ENCODE data around the gene EGFR.

The EGFR gene

DNA sequence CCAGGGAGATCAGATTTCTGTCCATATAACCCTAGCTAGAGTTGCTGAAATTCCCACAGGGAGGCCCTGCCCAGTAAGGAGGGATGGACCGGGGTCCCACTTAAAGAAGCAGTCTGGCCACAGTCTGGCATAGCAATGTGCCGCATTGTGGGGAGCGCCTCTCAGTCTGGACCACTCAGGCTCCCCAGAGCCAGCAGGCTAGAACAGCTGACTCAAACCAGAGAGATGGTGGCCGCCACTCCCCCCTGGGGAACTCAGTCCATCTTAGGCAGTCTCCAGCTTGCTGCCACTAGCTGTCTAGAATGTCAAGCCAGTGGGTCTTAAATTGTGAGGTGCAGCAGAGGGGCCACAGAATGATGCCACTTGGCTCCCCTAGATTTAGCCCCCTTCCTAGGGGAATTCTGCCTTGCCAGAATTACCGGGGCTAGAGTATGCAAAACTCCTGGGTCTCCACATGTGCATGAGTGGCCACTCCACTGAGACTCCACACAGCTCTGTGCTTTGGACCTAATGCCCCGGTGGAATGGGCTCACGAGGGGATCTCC lies 213.0 kb downstream of the EGFR start:
- Histone ChIP-seq H3K9me3 (ENCODE audit: insufficient read depth, low read length) (no peaks in the 10 kb centered on the region), H3K4me3 (ENCODE audit: low read length) (no peak overlapping the region), H4K20me1 (ENCODE audit: insufficient read depth, low read length) (no peaks in the 10 kb centered on the region), H2AFZ (ENCODE audit: low read depth, low read length) (no peak overlapping the region), H3K9ac (ENCODE audit: low read length) (no peak overlapping the region), H3K4me1 (ENCODE audit: low read length) (no peaks in the 10 kb centered on the region), H3K79me2 (ENCODE audit: low read length) (no peaks in the 10 kb centered on the region), H3K27ac (ENCODE audit: low read length) (no peak overlapping the region), H3K4me2 (ENCODE audit: low read length) (no peak overlapping the region), H3K27me3 (ENCODE audit: low read depth, low read length) (peaks cover 21% of the 10 kb centered on the region), H3K36me3 (replicated peaks; ENCODE audit: low read depth, low read length) (no peaks in the 10 kb centered on the region)
- TF ChIP-seq, protein P1, sequence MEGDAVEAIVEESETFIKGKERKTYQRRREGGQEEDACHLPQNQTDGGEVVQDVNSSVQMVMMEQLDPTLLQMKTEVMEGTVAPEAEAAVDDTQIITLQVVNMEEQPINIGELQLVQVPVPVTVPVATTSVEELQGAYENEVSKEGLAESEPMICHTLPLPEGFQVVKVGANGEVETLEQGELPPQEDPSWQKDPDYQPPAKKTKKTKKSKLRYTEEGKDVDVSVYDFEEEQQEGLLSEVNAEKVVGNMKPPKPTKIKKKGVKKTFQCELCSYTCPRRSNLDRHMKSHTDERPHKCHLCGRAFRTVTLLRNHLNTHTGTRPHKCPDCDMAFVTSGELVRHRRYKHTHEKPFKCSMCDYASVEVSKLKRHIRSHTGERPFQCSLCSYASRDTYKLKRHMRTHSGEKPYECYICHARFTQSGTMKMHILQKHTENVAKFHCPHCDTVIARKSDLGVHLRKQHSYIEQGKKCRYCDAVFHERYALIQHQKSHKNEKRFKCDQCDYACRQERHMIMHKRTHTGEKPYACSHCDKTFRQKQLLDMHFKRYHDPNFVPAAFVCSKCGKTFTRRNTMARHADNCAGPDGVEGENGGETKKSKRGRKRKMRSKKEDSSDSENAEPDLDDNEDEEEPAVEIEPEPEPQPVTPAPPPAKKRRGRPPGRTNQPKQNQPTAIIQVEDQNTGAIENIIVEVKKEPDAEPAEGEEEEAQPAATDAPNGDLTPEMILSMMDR (IDR thresholded peaks at IDR 0.05; ENCODE audit: low read depth, low read length), result no peak
- TF ChIP-seq EZH2phosphoT487 (IDR thresholded peaks at IDR 0.05; ENCODE audit: low read depth), result no peak

DNA sequence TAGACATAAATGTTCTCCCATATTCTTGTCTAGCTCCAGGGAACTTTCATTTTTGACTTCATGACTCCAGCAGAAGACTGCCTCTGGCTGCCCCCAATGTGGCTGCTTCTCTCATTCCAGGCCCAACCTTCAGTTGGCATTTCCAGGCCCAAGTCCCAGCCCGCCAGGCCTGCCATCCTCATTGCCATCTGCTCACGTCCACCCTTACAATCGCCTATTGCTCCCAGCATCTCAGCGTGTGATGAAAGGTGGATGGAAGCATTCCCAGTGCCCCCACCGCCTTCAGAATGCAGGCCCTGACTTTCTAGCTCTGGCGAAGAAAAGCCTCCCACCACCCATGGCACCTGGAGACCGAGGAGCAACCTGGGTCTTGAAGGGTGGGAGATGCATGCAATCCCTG lies 214.2 kb downstream of the EGFR start:
- H3K36me3 ChIP-seq (replicated peaks; ENCODE audit: low read depth, low read length), result no peaks in the 10 kb centered on the region
- no peaks in the 10 kb centered on the region for H3K4me1 ChIP-seq (ENCODE audit: low read length)
- H3K9ac ChIP-seq (ENCODE audit: low read length), result no peak overlapping the region
- H4K20me1 ChIP-seq (ENCODE audit: insufficient read depth, low read length), result no peaks in the 10 kb centered on the region
- no peaks in the 10 kb centered on the region for H3K9me3 ChIP-seq (ENCODE audit: insufficient read depth, low read length)
- TF ChIP-seq, protein P1 (IDR thresholded peaks at IDR 0.05; ENCODE audit: low read depth, low read length), result no peak
- TF ChIP-seq EZH2phosphoT487 (IDR thresholded peaks at IDR 0.05; ENCODE audit: low read depth), result no peak
- peaks cover 32% of the 10 kb centered on the region for H3K27me3 ChIP-seq (ENCODE audit: low read depth, low read length)
- H2AFZ ChIP-seq (ENCODE audit: low read depth, low read length), result no peak overlapping the region
- no peaks in the 10 kb centered on the region for H3K79me2 ChIP-seq (ENCODE audit: low read length)
- no peak overlapping the region for H3K4me2 ChIP-seq (ENCODE audit: low read length)
- H3K4me3 ChIP-seq (ENCODE audit: low read length), result no peak overlapping the region
- no peak overlapping the region for H3K27ac ChIP-seq (ENCODE audit: low read length)

- Histone ChIP-seq H3K4me1 (ENCODE audit: low read length) (no peaks in the 10 kb centered on the region), H3K79me2 (ENCODE audit: low read length) (no peaks in the 10 kb centered on the region), H3K27me3 (ENCODE audit: low read depth, low read length) (peaks cover 47% of the 10 kb centered on the region), H3K36me3 (replicated peaks; ENCODE audit: low read depth, low read length) (no peaks in the 10 kb centered on the region), H3K4me3 (ENCODE audit: low read length) (no peak overlapping the region), H3K4me2 (ENCODE audit: low read length) (no peak overlapping the region), H4K20me1 (ENCODE audit: insufficient read depth, low read length) (no peaks in the 10 kb centered on the region), H3K9me3 (ENCODE audit: insufficient read depth, low read length) (no peaks in the 10 kb centered on the region), H3K9ac (ENCODE audit: low read length) (no peak overlapping the region), H2AFZ (ENCODE audit: low read depth, low read length) (no peak overlapping the region), H3K27ac (ENCODE audit: low read length) (no peak overlapping the region)
- TF ChIP-seq, protein P1 (IDR thresholded peaks at IDR 0.05; ENCODE audit: low read depth, low read length), result no peak
- TF ChIP-seq EZH2phosphoT487 (IDR thresholded peaks at IDR 0.05; ENCODE audit: low read depth), result no peak
Observed at GRCh38 chr7:55234408-55234807, 215.6 kb downstream of the EGFR start.

GRCh38 chr7:55235115-55235514 lies 216.3 kb downstream of the EGFR start:
- Histone ChIP-seq H3K36me3 (replicated peaks; ENCODE audit: low read depth, low read length) (no peaks in the 10 kb centered on the region), H2AFZ (ENCODE audit: low read depth, low read length) (no peak overlapping the region), H3K9ac (ENCODE audit: low read length) (no peak overlapping the region), H3K4me3 (ENCODE audit: low read length) (no peak overlapping the region), H3K27ac (ENCODE audit: low read length) (no peak overlapping the region), H3K4me2 (ENCODE audit: low read length) (no peak overlapping the region), H3K4me1 (ENCODE audit: low read length) (no peaks in the 10 kb centered on the region), H3K27me3 (ENCODE audit: low read depth, low read length) (peaks cover 47% of the 10 kb centered on the region), H3K9me3 (ENCODE audit: insufficient read depth, low read length) (no peaks in the 10 kb centered on the region), H4K20me1 (ENCODE audit: insufficient read depth, low read length) (no peaks in the 10 kb centered on the region), H3K79me2 (ENCODE audit: low read length) (no peaks in the 10 kb centered on the region)
- TF ChIP-seq, protein P1 (IDR thresholded peaks at IDR 0.05; ENCODE audit: low read depth, low read length), result no peak
